Measurements from ENCODE around the gene MYO7A.
A peak's percentile ranks its signal among the peaks of the same experiment; 100 is the strongest.
"Not testable (repeated sequence)": the region's sequence is repeated elsewhere in the genome, so short reads cannot be mapped to it uniquely, and the experiment has no call there.

The MYO7A gene

DNA sequence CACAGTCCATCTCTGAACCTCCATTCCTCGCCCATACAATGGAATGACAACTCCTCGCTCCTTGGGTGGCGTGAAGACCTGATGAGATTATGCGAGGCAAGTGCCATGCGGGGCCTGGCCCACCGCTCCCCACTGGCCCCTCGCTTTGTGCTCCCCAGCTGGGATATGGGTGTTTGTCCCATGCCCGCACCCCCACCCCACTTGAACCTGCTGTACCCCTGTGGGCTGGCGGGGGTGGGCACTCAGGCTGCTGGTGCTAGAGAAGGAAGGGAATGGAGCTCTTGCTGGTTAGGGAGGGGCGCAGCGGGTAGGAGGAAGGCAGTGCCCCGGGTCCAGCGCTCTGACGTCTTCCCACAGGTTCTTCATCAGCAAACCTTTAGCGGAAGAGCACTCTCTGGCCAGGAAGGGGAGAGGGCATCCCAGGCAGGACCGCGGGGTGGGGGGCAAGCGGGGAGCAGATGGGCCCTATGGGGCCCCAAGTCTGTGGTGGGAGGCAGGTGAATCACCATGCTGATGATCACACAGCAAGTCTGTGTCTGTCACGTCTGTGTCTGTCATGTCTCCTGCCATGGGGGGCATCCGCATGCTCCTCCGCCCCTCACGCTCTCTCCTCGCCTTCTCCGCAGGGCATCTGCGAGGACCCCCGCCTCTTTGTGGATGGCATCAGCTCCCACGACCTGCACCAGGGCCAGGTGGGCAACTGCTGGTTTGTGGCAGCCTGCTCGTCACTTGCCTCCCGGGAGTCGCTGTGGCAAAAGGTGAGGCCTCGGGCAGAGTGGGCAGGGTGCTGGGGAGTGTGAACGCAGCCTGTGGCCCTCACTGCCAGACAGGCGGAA lies 34.8 kb upstream of the MYO7A start:
- no peak for DNase-seq

DNA sequence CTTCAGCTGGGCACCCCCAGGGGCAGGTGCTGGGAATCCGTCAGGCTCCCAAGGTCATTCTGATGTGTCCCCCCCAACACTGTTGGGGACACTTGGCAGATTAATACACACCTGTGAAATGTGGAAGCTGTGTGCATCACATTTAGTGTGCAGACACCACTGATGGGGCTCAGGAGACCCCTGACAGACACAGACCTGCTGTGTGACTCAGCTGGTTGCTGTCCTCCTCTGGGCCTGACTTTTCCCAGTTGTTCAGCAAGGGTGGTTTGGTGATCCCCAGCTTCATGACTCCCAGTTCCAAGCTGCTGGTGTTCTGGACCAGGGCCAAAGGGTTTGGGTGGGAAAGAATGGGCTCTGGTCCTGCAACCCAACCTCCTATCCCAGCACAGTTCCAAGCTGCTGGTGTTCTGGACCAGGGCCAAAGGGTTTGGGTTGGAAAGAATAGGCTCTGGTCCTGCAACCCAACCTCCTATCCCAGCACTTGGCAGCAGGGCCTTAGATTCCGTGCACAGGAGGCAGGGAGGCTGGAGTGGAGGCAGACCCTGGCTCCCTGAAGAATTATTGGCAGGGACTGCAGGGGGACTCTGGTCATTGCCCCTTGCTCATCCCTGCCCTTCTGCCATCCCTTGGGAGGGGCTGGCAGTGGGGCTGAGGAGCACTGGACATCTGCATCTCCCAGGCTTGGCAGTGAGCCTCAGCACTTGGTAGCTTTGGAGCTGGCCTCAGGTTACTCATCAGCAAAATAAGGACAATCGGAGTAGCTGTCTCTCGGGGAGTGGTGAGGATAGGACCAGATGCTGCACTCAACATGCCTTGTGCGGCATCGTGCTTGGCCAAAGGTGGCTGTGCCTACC lies 33.8 kb upstream of the MYO7A start:
- DNase-seq, result no peak

DNA sequence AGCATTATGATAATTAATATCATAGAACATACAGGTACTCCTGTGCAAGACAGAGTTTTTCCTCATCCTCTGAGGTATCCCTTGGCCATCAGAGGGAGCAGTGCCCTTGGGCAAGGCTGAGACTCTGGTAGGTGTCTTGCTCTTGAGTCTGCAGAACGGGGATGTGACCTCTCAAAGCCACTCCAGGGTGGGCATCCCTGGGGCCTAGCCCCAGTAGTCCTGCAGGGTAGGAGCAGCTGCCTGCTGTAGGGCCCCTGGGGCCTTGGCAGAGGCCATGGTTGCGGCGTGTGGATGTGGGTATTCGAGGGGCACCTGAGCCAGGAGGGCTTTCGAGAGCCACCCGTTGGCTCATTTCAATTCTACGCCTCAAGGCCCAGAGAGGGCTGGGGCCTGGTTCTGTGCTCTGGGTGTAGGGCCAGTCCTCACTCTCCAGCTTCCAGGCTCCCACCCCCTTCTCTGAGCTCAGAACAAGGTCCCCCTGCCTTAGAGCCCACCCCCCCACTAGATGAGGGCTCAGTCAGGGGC lies 33.1 kb upstream of the MYO7A start:
- DNase-seq, result no peak

DNA sequence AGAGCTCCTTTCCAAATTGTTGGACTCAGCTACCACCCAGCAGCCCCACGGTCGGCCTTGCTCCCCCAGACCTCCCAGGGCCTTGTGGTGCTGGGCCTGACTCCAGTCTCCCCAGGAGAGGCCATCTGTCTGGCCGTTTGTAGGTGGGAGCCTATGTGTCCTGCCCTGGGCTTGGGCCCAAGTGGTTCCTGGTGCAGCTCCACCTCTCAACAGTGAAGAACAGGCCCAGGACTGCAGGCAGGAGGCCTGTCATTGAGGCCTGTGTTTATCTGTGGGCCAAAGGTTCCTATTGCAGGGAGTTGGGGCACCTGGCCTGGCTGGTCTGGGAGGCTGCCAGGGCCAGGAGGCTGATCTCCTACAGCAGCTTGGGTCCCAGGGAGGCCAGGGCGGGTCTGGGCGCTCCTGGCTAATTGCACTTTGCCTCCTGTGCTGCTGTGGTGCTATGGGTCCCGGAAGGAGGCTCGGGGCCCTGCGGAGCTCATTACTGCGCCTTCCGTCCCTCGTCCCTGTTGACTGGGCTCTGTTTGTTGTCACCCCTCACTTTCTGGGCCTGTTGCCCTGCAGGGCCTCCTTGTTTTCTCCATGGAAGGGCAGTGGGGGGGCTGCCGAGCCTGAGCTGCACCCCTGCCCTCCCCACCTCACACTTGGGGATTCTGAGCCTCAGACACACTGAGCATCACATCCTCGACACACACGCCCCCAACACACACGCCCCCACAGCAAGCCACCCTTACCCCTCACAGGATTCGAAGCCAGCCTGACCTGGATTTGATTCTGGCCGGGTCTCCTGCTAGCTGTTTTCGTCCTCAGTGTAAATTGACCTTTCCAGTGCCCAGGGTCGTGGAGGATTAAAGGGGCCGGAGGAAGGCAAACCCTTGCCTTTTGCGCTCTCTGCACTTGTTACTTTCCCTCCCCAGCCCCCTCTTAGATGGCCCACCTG lies 32.2 kb upstream of the MYO7A start:
- no peak for DNase-seq

DNA sequence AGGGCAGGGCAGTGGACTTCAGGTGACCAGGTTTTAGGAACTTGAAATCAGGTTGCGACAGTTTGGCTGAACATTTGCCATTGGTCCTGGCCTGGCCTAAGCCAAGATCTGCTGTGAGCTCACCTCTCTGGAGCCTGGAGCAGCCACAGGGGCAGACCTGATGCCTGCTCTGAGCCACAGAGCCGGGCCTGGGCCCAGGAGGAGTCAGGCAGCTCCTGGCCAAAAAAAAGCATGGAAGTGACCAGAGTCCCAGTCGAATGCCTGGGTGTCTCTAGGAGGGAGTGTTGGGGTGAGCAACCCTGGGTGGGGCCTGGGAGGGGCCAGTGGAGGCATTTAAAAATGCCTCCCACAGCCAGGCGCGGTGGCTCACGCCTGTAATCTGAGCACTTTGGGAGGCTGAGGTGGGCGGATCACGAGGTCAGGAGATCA lies 31.4 kb upstream of the MYO7A start:
- no peak for DNase-seq

DNA sequence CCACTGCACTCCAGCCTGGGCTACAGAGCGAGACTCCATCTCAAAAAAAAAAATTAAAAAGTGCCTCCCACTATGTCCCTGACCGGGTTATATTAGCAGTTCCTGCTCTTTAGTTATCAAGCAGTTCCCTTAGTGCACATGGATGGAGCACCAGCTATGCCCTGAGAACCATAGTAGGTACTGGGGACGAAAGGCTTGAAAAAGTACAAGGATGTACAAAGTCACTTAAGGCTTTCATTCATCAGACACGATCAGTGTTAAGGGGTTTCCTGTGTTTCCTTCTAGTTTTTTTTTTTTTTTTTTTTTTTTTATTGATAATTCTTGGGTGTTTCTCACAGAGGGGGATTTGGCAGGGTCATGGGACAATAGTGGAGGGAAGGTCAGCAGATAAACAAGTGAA lies 30.9 kb upstream of the MYO7A start:
- not testable (repeated sequence) for DNase-seq

DNA sequence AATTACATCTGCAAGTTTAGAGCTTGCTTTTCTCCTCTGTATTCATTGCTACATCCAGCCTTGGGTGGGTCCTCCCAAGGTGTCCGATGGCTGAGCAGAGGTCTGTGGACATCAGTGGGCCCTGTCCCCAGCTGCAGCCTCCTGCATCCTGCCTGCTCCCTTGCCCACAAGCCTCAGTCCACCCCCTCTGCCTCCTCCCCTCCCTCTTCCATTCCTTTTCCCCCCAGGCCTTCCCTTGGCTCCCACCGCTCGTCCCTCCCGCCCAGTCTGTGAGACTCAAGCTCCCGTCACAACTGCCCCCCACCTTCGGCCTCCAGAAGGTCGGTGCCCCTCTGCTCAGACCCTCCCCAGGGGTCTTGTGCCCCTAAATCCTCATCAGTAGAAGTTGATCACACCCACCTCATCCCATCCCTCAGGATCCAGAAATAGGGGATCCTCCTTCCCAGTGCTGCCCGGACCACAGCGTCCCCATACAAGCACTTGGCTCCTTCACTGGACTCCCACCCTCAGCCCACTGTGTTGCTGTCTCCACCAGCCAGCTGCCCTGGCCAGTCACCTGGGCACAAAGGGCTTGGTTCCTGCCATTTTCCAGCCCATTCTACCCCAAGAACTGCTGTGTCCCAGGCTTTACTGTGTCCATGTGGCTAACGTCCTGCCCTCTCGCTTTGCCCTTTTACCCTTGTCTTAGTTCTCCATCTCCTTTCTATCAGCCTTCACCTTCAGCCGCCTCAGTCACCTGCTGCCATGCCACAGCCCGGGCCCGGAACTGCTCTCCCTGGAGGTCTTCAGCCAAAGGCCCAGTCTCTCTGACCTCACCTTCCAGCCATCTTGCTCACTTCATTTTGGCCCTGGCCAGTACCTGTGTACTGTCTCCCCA lies 27.6 kb upstream of the MYO7A start:
- DNase-seq, result no peak

DNA sequence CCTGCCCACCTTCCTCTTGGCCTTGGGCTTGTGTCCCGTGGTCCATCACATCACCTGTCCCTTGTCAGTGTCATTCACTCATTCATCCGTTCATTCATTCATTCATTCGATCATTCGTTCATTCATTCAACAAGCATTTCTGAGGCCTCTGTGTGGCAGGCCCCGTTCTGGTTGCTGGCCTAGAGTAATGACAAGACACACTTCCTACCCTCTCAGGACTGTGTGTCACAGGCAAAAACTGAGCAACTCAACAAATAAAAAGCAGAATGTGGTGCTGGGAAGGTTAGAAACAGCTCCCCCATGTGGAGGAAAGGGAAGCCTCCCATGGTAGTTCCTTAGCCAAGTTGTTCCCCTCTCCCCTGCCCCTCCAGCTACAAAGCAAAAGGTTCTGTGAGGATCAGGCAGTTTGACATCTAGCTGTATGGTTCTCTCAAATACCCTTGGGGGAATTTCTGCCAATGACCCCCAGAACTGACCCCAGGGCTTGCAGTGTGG lies 27.0 kb upstream of the MYO7A start:
- peak; percentile 74 for DNase-seq

DNA sequence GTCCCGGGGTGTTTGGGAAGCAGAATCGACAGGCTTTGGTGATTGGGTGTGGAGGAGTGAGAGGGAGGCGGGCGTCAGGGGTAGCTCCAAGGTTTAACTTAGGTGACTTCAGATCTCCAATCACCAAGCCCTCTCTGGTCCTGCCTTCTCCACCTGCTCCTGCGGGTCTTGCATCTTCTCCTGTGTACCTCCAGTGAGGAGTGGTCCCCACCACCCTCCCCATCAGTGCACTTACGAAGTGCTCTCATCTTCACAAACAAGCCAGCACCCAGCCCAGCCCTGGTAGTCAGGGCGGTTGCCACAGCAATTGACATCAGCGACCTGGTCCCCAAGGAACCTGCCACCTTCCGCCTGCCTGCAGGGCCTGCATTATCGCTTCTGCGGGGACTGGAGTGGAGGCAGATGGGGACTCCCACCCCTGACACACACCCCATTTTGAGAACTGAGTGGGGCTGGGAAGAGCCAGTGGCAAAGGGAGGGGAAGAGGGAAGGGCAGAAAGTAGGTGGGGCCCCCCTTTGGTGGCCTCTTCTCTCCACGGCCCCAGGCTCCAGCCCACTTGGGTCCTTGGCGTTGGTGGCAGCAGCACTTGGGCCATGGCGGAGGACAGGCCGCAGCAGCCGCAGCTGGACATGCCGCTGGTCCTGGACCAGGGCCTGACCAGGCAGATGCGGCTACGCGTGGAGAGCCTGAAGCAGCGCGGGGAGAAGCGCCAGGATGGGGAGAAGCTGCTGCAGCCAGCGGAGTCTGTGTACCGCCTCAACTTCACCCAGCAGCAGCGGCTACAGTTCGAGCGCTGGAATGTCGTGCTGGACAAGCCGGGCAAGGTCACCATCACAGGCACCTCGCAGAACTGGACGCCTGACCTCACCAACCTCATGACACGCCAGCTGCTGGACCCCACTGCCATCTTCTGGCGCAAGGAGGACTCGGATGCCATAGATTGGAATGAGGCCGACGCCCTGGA lies 25.5 kb upstream of the MYO7A start, which contains the start of gene OMP:
OMP (plus strand) TSS at position 595 of the 965 bp plus-strand sequence; CDS start at position 595, 0 bp downstream.
- DNase-seq, result no peak

DNA sequence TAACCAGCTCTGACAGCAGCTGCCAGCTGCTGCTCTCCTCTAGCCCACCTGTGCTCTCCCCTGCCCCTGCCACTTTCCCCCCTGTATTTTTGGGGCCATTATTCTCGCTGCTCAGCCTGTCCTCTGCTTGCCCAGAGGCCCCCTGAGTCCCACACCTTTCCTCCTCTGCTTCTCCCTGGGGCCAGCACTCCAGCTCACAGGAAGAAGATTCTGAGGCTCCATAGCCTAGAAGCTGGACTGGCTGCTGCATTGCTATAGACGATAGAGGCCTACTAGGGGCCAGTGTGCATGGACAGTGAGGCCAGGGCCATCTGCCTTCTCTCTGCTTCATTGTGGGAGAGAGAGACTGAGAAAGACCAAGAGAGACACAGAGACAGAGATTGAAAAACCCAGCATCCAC lies 24.7 kb upstream of the MYO7A start:
- no peak for DNase-seq

DNA sequence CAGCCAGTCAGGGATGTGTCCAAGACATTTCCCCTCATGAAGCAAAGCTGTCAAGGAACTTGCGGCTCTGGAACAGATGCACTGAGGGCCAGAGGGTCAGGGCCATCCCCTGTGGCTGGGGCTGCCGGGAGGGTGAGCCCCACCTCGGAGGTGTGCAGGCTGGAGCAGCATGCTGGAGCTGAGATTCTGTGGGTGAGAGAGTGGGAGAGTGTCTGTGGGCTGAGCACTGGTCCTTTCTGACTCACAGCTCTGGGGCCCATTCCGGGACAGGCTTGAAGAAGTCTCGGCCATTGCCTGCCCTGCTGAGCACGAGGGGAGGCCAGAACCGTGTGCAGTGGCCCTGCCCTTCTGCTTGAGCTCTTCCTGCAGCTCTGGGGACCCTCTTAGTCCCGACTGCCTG lies 23.3 kb upstream of the MYO7A start:
- DNase-seq, result no peak

DNA sequence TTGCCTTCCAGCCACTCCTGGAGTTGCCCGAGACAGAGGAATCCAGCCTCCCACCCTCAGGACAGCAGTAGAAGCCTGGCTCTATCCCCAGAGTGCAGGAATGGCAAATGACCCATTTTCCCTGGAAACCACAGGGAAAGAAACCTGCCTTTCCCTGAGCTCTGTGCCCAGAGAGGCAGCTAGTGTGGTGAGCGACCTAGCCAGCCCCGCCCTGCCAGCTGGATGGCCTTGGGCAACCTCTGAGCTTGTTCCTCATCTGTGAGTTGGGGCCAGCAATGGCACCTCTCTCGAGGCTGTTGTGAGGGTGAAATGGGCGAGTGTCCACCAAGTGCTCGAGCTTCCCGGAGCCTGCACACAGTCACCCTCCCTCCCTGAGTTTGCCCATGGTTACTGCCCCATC lies 21.7 kb upstream of the MYO7A start:
- DNase-seq, result peak; percentile 25

DNA sequence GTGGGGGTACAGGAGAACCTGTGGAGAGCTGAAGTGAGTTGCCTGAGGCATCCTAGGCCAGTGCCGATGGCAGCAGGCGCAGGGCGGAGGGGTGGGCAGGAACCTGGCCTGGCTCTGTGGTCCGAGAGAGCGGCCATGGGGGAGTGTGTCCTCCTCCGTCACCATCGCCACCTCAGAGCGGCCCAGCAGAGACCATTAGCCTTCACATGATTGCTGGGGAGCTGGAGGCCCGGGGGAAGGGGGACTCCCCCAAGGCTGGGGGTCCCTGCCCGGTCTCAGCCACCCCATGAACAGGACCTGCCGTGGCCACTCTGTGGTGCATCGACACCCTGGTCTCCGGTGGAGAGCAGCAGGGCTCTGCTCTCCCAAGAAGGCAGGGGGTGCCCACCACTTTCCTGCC lies 21.3 kb upstream of the MYO7A start:
- DNase-seq, result no peak

DNA sequence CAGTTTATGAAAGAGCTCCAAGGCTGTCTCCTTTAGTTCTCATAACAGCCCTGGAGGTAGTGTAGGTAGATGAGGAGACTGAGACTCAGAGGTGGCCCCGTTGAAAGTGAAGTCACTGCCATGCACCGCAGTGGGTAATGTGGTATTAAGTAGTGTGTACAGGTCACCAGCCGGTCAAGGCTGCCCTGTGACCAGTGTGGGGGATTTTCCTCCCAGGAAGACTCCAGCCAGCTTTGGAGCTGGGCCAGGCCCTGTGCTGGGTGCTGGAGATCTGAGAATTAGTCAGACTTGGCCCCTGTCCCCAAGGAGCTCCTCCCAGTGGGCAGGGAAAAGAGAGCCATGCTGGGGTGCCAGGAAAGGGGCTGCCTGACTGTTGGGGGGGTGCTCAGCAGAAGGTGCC lies 20.1 kb upstream of the MYO7A start:
- no peak for DNase-seq

DNA sequence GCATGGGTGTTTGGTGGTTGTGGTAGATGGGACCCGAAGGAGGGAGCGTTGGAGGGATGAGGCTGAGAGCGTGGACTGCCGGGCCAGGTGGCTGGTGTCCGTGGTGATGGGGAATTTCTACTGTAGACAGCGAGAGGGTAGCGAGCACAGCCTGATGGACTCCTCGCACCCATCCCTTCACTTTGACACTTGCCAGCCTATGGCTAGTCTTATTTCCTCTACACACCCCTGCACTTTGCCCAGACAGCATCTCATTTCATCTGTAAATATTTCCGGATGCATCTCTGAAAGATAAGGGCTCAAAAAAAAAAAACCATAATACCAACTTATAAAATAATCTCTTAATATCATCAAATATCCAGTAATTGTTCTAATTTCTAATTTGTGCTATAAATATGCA lies 19.6 kb upstream of the MYO7A start:
- DNase-seq, result no peak

DNA sequence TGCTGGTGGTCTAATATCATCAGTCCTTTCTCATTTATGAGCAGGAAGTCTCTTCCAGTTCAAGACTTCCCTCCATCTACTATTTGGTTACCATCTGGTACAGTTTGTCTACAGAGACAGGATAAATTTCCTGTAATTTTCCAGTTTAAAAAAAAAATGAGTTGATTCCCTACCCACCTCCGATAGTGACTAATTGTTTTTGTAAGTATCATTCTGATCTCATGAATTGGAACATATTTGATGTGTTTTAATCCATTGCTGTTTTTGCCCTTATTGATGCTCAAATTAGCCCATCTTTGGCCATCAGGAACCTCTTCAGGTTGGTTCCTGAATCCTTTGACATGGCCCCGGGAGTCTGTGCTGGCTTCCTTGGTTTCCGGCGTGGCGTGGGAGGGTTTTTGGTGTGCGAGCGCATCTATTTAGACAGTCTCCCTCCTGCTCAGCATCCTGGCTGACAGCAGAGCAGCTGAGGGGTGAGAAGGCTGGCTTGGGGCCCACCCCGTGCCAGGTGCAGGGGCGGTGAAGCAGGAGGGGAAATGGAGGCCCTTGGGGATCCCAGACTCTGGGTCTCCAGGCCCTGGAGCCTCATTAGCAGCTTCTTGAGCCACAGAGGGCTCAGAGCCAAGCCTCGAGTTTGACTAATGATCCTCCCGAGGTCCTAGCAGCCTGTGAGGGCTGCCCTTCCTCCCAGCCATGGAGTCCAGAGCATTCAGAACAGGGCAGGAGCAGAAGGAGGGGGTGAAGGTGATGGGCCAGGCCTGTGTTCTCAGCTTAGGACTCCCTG lies 18.6 kb upstream of the MYO7A start:
- no peak for DNase-seq

DNA sequence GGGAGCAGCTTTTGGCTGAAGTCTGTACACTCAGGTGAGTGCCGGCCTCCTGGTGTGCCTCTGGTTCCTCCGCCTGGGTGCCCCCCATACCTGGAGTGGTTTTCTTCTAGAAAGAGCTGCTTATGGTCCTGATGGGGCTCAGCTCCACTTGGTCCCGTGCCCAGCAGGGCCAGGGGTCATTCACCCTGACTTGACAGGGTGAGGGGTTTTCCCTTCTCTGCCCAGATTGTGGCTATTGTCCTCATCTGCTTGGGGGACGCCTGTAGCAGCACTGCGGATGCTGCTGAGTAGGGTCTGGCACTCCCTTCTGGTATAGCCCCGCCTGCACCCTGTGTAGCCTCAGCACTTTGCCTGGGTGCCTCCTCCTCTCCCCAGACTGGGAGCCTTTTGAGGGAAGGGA lies 17.2 kb upstream of the MYO7A start:
- no peak for DNase-seq

DNA sequence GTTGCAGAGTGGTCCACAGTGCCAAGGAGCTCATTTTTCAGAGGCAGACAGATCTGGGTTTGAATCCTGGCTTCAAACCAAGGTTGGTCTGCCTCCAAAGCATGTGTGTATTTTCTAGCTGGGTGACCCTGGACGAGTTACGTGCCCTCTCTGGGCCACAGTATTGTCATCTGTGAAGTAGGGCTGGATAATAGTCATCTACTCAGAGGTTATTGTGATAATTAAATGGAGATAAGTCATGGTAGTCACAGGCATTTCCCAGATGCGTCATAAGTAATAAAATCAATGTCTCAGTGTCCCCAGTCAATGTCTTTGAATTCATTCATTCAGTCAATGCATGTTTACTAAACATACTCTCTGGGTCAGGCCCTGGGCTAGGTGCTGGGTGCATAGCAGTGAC lies 16.8 kb upstream of the MYO7A start:
- DNase-seq, result no peak

DNA sequence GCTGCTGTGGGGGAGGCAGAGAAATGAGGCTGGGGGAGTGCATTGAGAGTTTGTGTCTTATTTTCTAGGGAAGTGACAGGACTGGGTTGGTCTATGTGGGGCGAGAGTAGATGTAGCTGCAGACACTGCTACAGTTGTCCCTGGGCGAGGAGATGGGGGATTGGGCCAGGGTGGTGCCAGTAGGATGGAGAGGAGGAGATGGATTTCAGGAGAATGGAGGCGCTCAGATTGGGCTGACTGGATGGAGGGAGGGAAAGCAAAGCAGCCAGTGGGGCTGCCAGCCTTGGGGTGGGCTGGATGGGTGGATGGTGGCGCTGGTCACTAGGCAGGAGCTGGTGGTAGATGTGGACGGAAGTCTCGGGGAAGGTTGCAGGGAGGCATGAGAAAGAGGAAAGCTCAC lies 16.1 kb upstream of the MYO7A start:
- DNase-seq, result no peak
